HepG2 (cell line): Measurements from ENCODE around the gene SDK1. TPM values are rescaled to one million over a fixed set of nuclear protein-coding genes. Genes with fewer than 3 reads are reported as not detected.

Experiments
- ATAC-seq: fragments of 200-7000 bp; cut with Tn5 transposase; 3 replicates; pipeline ENCODE4 v1.9.1; 2020; ENCODE audit warnings: mild to moderate bottlenecking, moderate library complexity
- BruUV-seq: library from RNA; stranded (reverse); fragments of 400-500 nt; replicated peaks from 2 replicates; lab custom pipeline; 2021; lab: Mats Ljungman, UMichigan
- CTCF ChIA-PET: fragments of 300-600 bp; formaldehyde crosslinking; extraction: SDS; loops from one replicate; lab custom pipeline; 2021; ENCODE audit warnings: low total read pairs, inconsistent platforms, low intra/inter-chr PET ratio; lab: Yijun Ruan, JAX
- POLR2A ChIA-PET: fragments of 350-600 bp; sonication (Branson Sonifier 250); formaldehyde crosslinking; loops from one replicate; lab custom pipeline; 2020; ENCODE audit warnings: antibody characterized with exemption, inconsistent platforms; lab: Yijun Ruan, JAX
- DNase-seq: peaks from one replicate; pipeline ENCODE4 v3.0.0-alpha.2; 2015; ENCODE audit warnings: low spot score
- FAIRE-seq: peaks from 3 replicates; lab custom pipeline; 2011; peaks lifted over from hg19 to GRCh38; lab: Jason Lieb, UNC
- H2AFZ ChIP-seq: one replicate; pipeline ENCODE4 v1.6.1; 2011; ENCODE audit warnings: low read length, inconsistent platforms
- H3K27ac ChIP-seq: fragments of 300-600 bp; 3 replicates; pipeline ENCODE4 v1.8.0; 2011; ENCODE audit warnings: mixed run types, mild to moderate bottlenecking, mixed read lengths, low read length, inconsistent platforms; ENCODE audit not compliant: insufficient read depth; ENCODE audit errors: extremely low read length
- H3K27me3 ChIP-seq, 2 experiments: fragments of 200-600 bp in 1 of 2; 2 replicates in 1 of 2; 3 replicates in 1 of 2; pipeline versions ENCODE4 v1.6.0 to v1.8.0; 2011; ENCODE audit warnings: low read length in 2 of 2, mild to moderate bottlenecking in 2 of 2, moderate library complexity in 2 of 2, inconsistent platforms in 1 of 2; ENCODE audit not compliant: insufficient read depth in 2 of 2, control insufficient read depth in 1 of 2
- H3K36me3 ChIP-seq, 2 experiments: fragments of 200-600 bp in 1 of 2; replicated peaks in 1 of 2; 2 replicates in 1 of 2; 3 replicates in 1 of 2; pipeline versions ENCODE4 v1.5.1 to v1.8.0; 2011; ENCODE audit warnings: low read length in 2 of 2, inconsistent platforms in 1 of 2; ENCODE audit not compliant: insufficient read depth in 2 of 2, control insufficient read depth in 1 of 2
- H3K4me1 ChIP-seq: 2 replicates; pipeline ENCODE4 v1.5.1; 2012; ENCODE audit warnings: low read length, inconsistent platforms; ENCODE audit not compliant: insufficient read depth
- H3K4me2 ChIP-seq: 2 replicates; pipeline ENCODE4 v1.6.0; 2011; ENCODE audit warnings: low read depth, low read length, inconsistent platforms
- H3K4me3 ChIP-seq, 3 experiments: fragments of 200-600 bp in 1 of 3; sonication (generic), shearing (Covaris generic) in 1 of 3; replicated peaks in 1 of 3; 2 replicates each; pipeline ENCODE4 v1.5.1; 2011 to 2016; ENCODE audit warnings: low read length in 3 of 3, inconsistent platforms in 2 of 3, low read depth in 2 of 3, mild to moderate bottlenecking in 2 of 3, control low read depth in 1 of 3, mixed read lengths in 1 of 3; ENCODE audit not compliant: insufficient read depth in 1 of 3
- H3K79me2 ChIP-seq: one replicate; pipeline ENCODE4 v1.6.1; 2011; ENCODE audit warnings: low read length, inconsistent platforms; ENCODE audit not compliant: insufficient read depth
- H3K9ac ChIP-seq: 2 replicates; pipeline ENCODE4 v1.6.0; 2011; ENCODE audit warnings: mild to moderate bottlenecking, low read depth, low read length, inconsistent platforms; ENCODE audit not compliant: insufficient read depth
- H3K9me3 ChIP-seq: 2 replicates; pipeline ENCODE4 v1.5.1; 2012; ENCODE audit warnings: mild to moderate bottlenecking, low read length
- H4K20me1 ChIP-seq: 2 replicates; pipeline ENCODE4 v1.6.0; 2011; ENCODE audit warnings: inconsistent platforms, mild to moderate bottlenecking, low read length, moderate library complexity; ENCODE audit not compliant: insufficient read depth
- RELA ChIP-seq: sonication (generic); formaldehyde crosslinking; IDR thresholded peaks from 2 replicates; pipeline ENCODE4 v1.4.0; 2020; ENCODE audit warnings: missing genetic modification reagents
- RORA ChIP-seq: sonication (generic); formaldehyde crosslinking; IDR thresholded peaks from 2 replicates; pipeline ENCODE4 v1.5.0; 2020; ENCODE audit warnings: mild to moderate bottlenecking, missing genetic modification reagents, moderate library complexity
- ZNF75D ChIP-seq: sonication (generic); formaldehyde crosslinking; IDR thresholded peaks from 2 replicates; pipeline ENCODE4 v1.8.1; 2023; ENCODE audit warnings: missing genetic modification reagents, mild to moderate bottlenecking, borderline replicate concordance
- ZNF776 ChIP-seq: sonication (generic); formaldehyde crosslinking; IDR thresholded peaks from 2 replicates; pipeline ENCODE4 v1.4.0; 2020; ENCODE audit warnings: mild to moderate bottlenecking, missing genetic modification reagents
- WGBS: methylation state at CpG from one replicate; pipeline ENCODE4 v1.1.6; 2017; ENCODE audit warnings: low lambda C conversion rate; 5-methylcytosine and 5-hydroxymethylcytosine counted together
- in situ Hi-C: cut with HindIII; loops from 2 replicates; pipeline ENCODE4 v1.10.0; 2017; ENCODE audit warnings: low pct_unique_long_range_greater_than_20kb; ENCODE audit not compliant: extremely low pct_ligation_motif_present
- intact Hi-C: fragments of 100-400 bp; cut with micrococcal nuclease; formaldehyde crosslinking; loops from one replicate; pipeline ENCODE4 v1.10.0; 2022; ENCODE audit not compliant: unreplicated experiment
- polyA plus RNA-seq, 8 experiments: library from polyadenylated mRNA; depleted of rRNA in 3 of 8; stranded (reverse) in 7 of 8; unstranded in 1 of 8; fragments of >200 nt; fragmentation: Illumina TruSeq in 4 of 8; extraction: Trizol in 4 of 8; gene quantifications; 2 replicates each; pipeline versions ENCODE4 v1.2.1 to v1.2.3, GENCODE V29; 2011 to 2016; ENCODE audit warnings: low read depth in 4 of 8, missing spikeins in 1 of 8, mixed read lengths in 1 of 8; ENCODE audit not compliant: insufficient read depth in 1 of 8
- total RNA-seq, 5 experiments: library from RNA; depleted of rRNA; stranded (reverse); fragments of >200 nt; fragmentation: Illumina TruSeq; extraction: Trizol; gene quantifications; 2 replicates each; pipeline ENCODE4 v1.2.3, GENCODE V29; 2016; ENCODE audit warnings: low read depth in 1 of 5
- TF ChIP-seq, protein P1 (sequence below): fragments of 450-650 bp; IDR thresholded peaks from 2 replicates; pipeline ENCODE4 v1.6.1; 2016

SDK1 gene
- total and polyA plus RNA-seq, 2 of the 13 experiments (the other 11 are each of a cell fraction or from before 2014, with no cell fraction given), result 0.35 to 2.4 TPM

- peaks cover 8% of the 10 kb centered on the region for H3K4me1 ChIP-seq
- TF ChIP-seq ZNF75D (CRISPR knock-in tag) (no peak), RORA (no peak), RELA (CRISPR knock-in tag) (no peak)
- POLR2A ChIA-PET, result no interaction called here
- WGBS, result 96% methylated on average over 4 of the region's 6 CpGs
- intact Hi-C loops, result no loop called here
- no peak overlapping the region for H3K27ac ChIP-seq
- no peak overlapping the region for H3K4me3 ChIP-seq
- ATAC-seq, result no peak
- no TSS peak for BruUV-seq
- no peak for DNase-seq
- in situ Hi-C loops, result no loop called here
- no peaks in the 10 kb centered on the region for H4K20me1 ChIP-seq
- no peak overlapping the region for H2AFZ ChIP-seq
- FAIRE-seq, result no peak
- H3K36me3 ChIP-seq, result no peaks in the 10 kb centered on the region
- H3K9ac ChIP-seq, result no peak overlapping the region
- CTCF ChIA-PET, result no interaction called here
- no peaks in the 10 kb centered on the region for H3K79me2 ChIP-seq
- H3K9me3 ChIP-seq, result peaks cover 5% of the 10 kb centered on the region; the same call in 1 of the 2 replicates
- H3K27me3 ChIP-seq, result no peaks in the 10 kb centered on the region
- no peak overlapping the region for H3K4me2 ChIP-seq
Observed at GRCh38 chr7:4201566-4201965, 900.5 kb downstream of the SDK1 start.

DNA sequence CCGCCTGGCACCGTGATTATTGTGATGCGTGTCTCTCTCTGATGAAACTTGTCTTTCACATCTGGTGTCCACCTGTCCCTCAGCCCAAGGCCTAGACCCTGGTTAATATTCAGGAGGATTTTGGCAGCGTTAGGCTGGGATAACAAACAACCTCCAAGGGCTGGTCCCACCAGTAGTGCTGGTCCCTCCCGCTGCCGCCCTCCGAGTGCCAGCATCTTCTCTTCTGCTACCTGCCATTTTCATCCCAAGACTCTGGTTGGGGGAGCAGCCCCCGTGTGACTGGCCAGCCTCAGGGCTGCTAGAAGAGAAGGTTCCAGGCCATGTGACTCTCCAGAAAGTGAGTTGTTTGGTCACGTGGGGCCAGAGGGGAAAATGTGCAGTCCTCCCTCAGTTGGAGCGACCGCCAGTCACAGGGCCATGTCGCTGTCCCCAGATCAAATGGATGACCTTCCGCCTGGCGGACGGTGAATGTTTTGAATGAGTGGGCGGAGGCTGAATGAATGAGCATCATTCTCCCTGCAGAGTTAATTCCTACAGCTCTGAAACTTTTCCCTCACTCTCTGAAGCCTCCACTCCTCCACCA is 901.2 kb downstream of the SDK1 start:
- H3K36me3 ChIP-seq, result no peaks in the 10 kb centered on the region
- no peaks in the 10 kb centered on the region for H4K20me1 ChIP-seq
- H3K4me1 ChIP-seq, result peaks cover 8% of the 10 kb centered on the region
- intact Hi-C loops, result no loop called here
- WGBS, result 82% methylated on average over 13 of the region's 16 CpGs
- FAIRE-seq (no peak), DNase-seq (no peak), ATAC-seq (no peak)
- no peak overlapping the region for H3K27ac ChIP-seq
- no peak overlapping the region for H3K9ac ChIP-seq
- H3K9me3 ChIP-seq, result peaks cover 5% of the 10 kb centered on the region; the same call in 1 of the 2 replicates
- in situ Hi-C loops, result no loop called here
- no peaks in the 10 kb centered on the region for H3K27me3 ChIP-seq
- no peak overlapping the region for H3K4me3 ChIP-seq
- H3K4me2 ChIP-seq, result no peak overlapping the region
- ChIA-PET POLR2A (no interaction called here), CTCF (no interaction called here)
- no peak for TF ChIP-seq ZNF776 (CRISPR knock-in tag)
- TF ChIP-seq, protein P1, sequence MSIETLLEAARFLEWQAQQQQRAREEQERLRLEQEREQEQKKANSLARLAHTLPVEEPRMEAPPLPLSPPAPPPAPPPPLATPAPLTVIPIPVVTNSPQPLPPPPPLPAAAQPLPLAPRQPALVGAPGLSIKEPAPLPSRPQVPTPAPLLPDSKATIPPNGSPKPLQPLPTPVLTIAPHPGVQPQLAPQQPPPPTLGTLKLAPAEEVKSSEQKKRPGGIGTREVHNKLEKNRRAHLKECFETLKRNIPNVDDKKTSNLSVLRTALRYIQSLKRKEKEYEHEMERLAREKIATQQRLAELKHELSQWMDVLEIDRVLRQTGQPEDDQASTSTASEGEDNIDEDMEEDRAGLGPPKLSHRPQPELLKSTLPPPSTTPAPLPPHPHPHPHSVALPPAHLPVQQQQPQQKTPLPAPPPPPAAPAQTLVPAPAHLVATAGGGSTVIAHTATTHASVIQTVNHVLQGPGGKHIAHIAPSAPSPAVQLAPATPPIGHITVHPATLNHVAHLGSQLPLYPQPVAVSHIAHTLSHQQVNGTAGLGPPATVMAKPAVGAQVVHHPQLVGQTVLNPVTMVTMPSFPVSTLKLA, result peak; percentile 74
- no TSS peak for BruUV-seq
- H3K79me2 ChIP-seq, result no peaks in the 10 kb centered on the region
- H2AFZ ChIP-seq, result no peak overlapping the region
